GM12878 (cell line): Measurements from ENCODE around the gene CBR4. TPM values are rescaled to one million over a fixed set of nuclear protein-coding genes. Genes with fewer than 3 reads are reported as not detected.
"Not testable (repeated sequence)": the region's sequence is repeated elsewhere in the genome, so short reads cannot be mapped to it uniquely, and the experiment has no call there.

ENCODE experiments used
- ATAC-seq: fragments of 200-7000 bp; cut with Tn5 transposase; 3 replicates; pipeline ENCODE4 v1.9.1; 2020; ENCODE audit warnings: mild to moderate bottlenecking, moderate library complexity
- BruUV-seq: library from RNA; stranded (reverse); fragments of 400-500 nt; replicated peaks from 2 replicates; lab custom pipeline; 2021; lab: Mats Ljungman, UMichigan
- CTCF ChIA-PET: fragments of 300-600 bp; sonication (Branson Sonifier 250); formaldehyde crosslinking; extraction: SDS; loops from one replicate; lab custom pipeline; 2021; ENCODE audit warnings: inconsistent platforms; lab: Yijun Ruan, JAX
- POLR2A ChIA-PET: fragments of 350-600 bp; formaldehyde crosslinking; extraction: SDS; loops from one replicate; lab custom pipeline; 2021; ENCODE audit warnings: inconsistent platforms; lab: Charles Lee
- RAD21 ChIA-PET: fragments of 300-600 bp; sonication (Branson Sonifier 250); formaldehyde crosslinking; loops from one replicate; lab custom pipeline; 2023; ENCODE audit warnings: antibody characterized with exemption; ENCODE audit not compliant: unreplicated experiment; lab: Charles Lee
- SMC1A ChIA-PET: fragments of 300-600 bp; sonication (Branson Sonifier 250); formaldehyde crosslinking; loops from one replicate; lab custom pipeline; 2023; ENCODE audit not compliant: unreplicated experiment, uncharacterized antibody; lab: Charles Lee
- DNase-seq: peaks from one replicate; pipeline ENCODE4 v3.0.0-alpha.2; 2011; ENCODE audit warnings: low read depth, low spot score
- FAIRE-seq: peaks from 3 replicates; lab custom pipeline; 2011; peaks lifted over from hg19 to GRCh38; lab: Jason Lieb, UNC
- H2AFZ ChIP-seq: 2 replicates; pipeline ENCODE4 v1.6.0; 2011; ENCODE audit warnings: low read depth, low read length, control low read depth; ENCODE audit not compliant: control insufficient read depth
- H3K27ac ChIP-seq: 2 replicates; pipeline ENCODE4 v1.5.1; 2011; ENCODE audit warnings: control low read depth; ENCODE audit not compliant: control insufficient read depth, insufficient read depth
- H3K27me3 ChIP-seq, 2 experiments: replicated peaks in 1 of 2; 2 replicates each; pipeline versions ENCODE4 v1.6.0 to v1.6.1; 2011; ENCODE audit warnings: low read length in 1 of 2; ENCODE audit not compliant: control insufficient read depth in 2 of 2, insufficient read depth in 2 of 2
- H3K36me3 ChIP-seq, 2 experiments: 2 replicates each; pipeline ENCODE4 v1.5.1; 2011; ENCODE audit warnings: low read length in 1 of 2; ENCODE audit not compliant: control insufficient read depth in 2 of 2, insufficient read depth in 2 of 2
- H3K4me1 ChIP-seq: 2 replicates; pipeline ENCODE4 v1.6.1; 2011; ENCODE audit warnings: mild to moderate bottlenecking, low read length, moderate library complexity, mixed read lengths; ENCODE audit not compliant: control insufficient read depth, insufficient read depth
- H3K4me2 ChIP-seq: 2 replicates; pipeline ENCODE4 v1.6.0; 2011; ENCODE audit warnings: control low read depth; ENCODE audit not compliant: control insufficient read depth, insufficient read depth
- H3K4me3 ChIP-seq: fragments of 200-600 bp; sonication (generic); 2 replicates; pipeline ENCODE4 v1.5.1; 2016
- H3K79me2 ChIP-seq: 2 replicates; pipeline ENCODE4 v1.6.0; 2011; ENCODE audit warnings: low read length; ENCODE audit not compliant: control insufficient read depth, insufficient read depth
- H3K9ac ChIP-seq: 2 replicates; pipeline ENCODE4 v1.8.0; 2011; ENCODE audit warnings: low read length, control low read depth, mixed read lengths; ENCODE audit not compliant: control insufficient read depth, insufficient read depth
- H3K9me3 ChIP-seq: replicated peaks from 3 replicates; pipeline ENCODE4 v1.5.1; 2011; ENCODE audit warnings: mild to moderate bottlenecking, low read length; ENCODE audit not compliant: control insufficient read depth, insufficient read depth
- H4K20me1 ChIP-seq: 2 replicates; pipeline ENCODE4 v1.6.0; 2011; ENCODE audit not compliant: control insufficient read depth, insufficient read depth
- GATAD2B ChIP-seq: fragments of 450-650 bp; conservative IDR thresholded peaks from 2 replicates; pipeline ENCODE4 v1.6.1; 2017; ENCODE audit warnings: low read depth, mild to moderate bottlenecking, moderate library complexity
- IKZF2 ChIP-seq, 2 experiments: fragments of 450-650 bp; IDR thresholded peaks; 2 replicates each; pipeline ENCODE4 v1.6.1; 2017; ENCODE audit warnings: mild to moderate bottlenecking in 2 of 2, moderate library complexity in 2 of 2
- MAX ChIP-seq: IDR thresholded peaks from 2 replicates; pipeline ENCODE4 v1.6.1; 2012; ENCODE audit warnings: low read depth, low read length, improper control_type of control experiment
- NFIC ChIP-seq: IDR thresholded peaks from 2 replicates; pipeline ENCODE4 v1.6.1; 2012; ENCODE audit warnings: low read depth, mild to moderate bottlenecking, inconsistent platforms, low read length, moderate library complexity
- NRF1 ChIP-seq: conservative IDR thresholded peaks from 2 replicates; pipeline ENCODE4 v1.6.1; 2011; ENCODE audit warnings: mild to moderate bottlenecking, low read depth, low read length, improper control_type of control experiment
- PBX3 ChIP-seq: IDR thresholded peaks from 2 replicates; pipeline ENCODE4 v1.6.1; 2011; ENCODE audit warnings: mild to moderate bottlenecking, low read depth, low read length, moderate library complexity; ENCODE audit not compliant: insufficient replicate concordance
- RFX5 ChIP-seq: IDR thresholded peaks from 2 replicates; pipeline ENCODE4 v1.6.1; 2011; ENCODE audit warnings: low read depth, low read length, improper control_type of control experiment
- SMAD5 ChIP-seq: IDR thresholded peaks from 2 replicates; pipeline ENCODE4 v1.6.1; 2016; ENCODE audit warnings: antibody characterized with exemption, low read depth
- SP1 ChIP-seq: IDR thresholded peaks from one replicate; pipeline ENCODE4 v1.6.1; 2011; ENCODE audit warnings: low read depth, low read length
- ZNF207 ChIP-seq: fragments of 450-650 bp; IDR thresholded peaks from 2 replicates; pipeline ENCODE4 v1.6.1; 2014; ENCODE audit warnings: antibody characterized with exemption, mild to moderate bottlenecking, borderline replicate concordance
- ZNF384 ChIP-seq: IDR thresholded peaks from 2 replicates; pipeline ENCODE4 v1.6.1; 2012; ENCODE audit warnings: low read depth, mild to moderate bottlenecking, low read length, improper control_type of control experiment, borderline replicate concordance
- WGBS: methylation state at CpG from one replicate; pipeline ENCODE4 v1.1.6; 2016; ENCODE audit warnings: low lambda C conversion rate; ENCODE audit not compliant: insufficient replicate concordance, insufficient coverage; ENCODE audit errors: missing lambda C conversion rate; 5-methylcytosine and 5-hydroxymethylcytosine counted together
- in situ Hi-C: fragments of 300-500 bp; cut with MboI; formaldehyde crosslinking; loops from 9 replicates; pipeline ENCODE4 v1.14.3; 2018; ENCODE audit warnings: mixed read lengths
- intact Hi-C: fragments of 100-400 bp; cut with micrococcal nuclease; formaldehyde crosslinking; loops from one replicate; pipeline ENCODE4 v1.14.2; 2022; ENCODE audit not compliant: unreplicated experiment
- polyA plus RNA-seq, 11 experiments: library from polyadenylated mRNA; depleted of rRNA in 4 of 11; unstranded in 6 of 11; stranded (reverse) in 5 of 11; fragments of >200 nt; fragmentation: Nextera tagmentation in 4 of 11; fragmentation: Illumina TruSeq in 1 of 11; extraction: Ambion mirVana in 4 of 11; extraction: Trizol in 1 of 11; gene quantifications; 1 replicate in 1 of 11; 2 replicates in 10 of 11; pipeline versions ENCODE4 v1.2.1 to v1.2.3, GENCODE V29; 2011 to 2016; ENCODE audit warnings: inconsistent platforms in 2 of 11, missing spikeins in 2 of 11, low read depth in 1 of 11
- total RNA-seq, 4 experiments: library from RNA; depleted of rRNA in 3 of 4; stranded (reverse); fragments of >200 nt in 3 of 4; fragmentation: Illumina TruSeq in 1 of 4; extraction: Trizol in 1 of 4; gene quantifications; 2 replicates each; pipeline versions ENCODE4 v1.2.1 to v1.2.3, GENCODE V29; 2013 to 2021

The CBR4 gene
- total and polyA plus RNA-seq, 10 of the 15 experiments (the other 5 are each of a cell fraction or from before 2014, with no cell fraction given) = 17.3 to 38.8 (median 24.8) TPM

GRCh38 chr4:169037506-169037905, 27.5 kb upstream of the CBR4 start:
- no peak for FAIRE-seq

GRCh38 chr4:169035871-169036620, 26.0 kb upstream of the CBR4 start:
- H3K9me3 ChIP-seq, H2AFZ ChIP-seq, in situ Hi-C loops, H3K36me3 ChIP-seq, BruUV-seq, H3K27me3 ChIP-seq, H3K4me1 ChIP-seq, CTCF ChIA-PET, ATAC-seq, RAD21 ChIA-PET, H4K20me1 ChIP-seq, H3K79me2 ChIP-seq, H3K4me3 ChIP-seq, DNase-seq, H3K4me2 ChIP-seq, intact Hi-C loops, H3K27ac ChIP-seq, FAIRE-seq, SMC1A ChIA-PET, H3K9ac ChIP-seq, POLR2A ChIA-PET: not testable (repeated sequence)
- WGBS = 89% methylated on average over 33 of the region's 35 CpGs

More at GRCh38 chr4:169037506-169037905, 27.5 kb upstream of the CBR4 start:
- intact Hi-C loops (no loop called here), in situ Hi-C loops (no loop called here)
- Histone ChIP-seq H3K4me3 (no peak overlapping the region), H3K9ac (no peak overlapping the region), H3K4me1 (no peaks in the 10 kb centered on the region), H3K36me3 (no peaks in the 10 kb centered on the region), H3K27me3 (no peaks in the 10 kb centered on the region), H3K9me3 (no peaks in the 10 kb centered on the region; the same call in 2 of the 3 replicates), H3K4me2 (no peak overlapping the region), H3K79me2 (no peaks in the 10 kb centered on the region), H3K27ac (no peak overlapping the region), H2AFZ (no peak overlapping the region), H4K20me1 (no peaks in the 10 kb centered on the region)
- BruUV-seq = no TSS peak
- no peak for TF ChIP-seq ZNF384
- no peak for TF ChIP-seq NRF1
- TF ChIP-seq SP1 = no peak
- no peak for TF ChIP-seq ZNF207
- TF ChIP-seq NFIC = no peak
- TF ChIP-seq RFX5 = no peak
- no peak for TF ChIP-seq MAX
- TF ChIP-seq PBX3 = no peak
- TF ChIP-seq GATAD2B = no peak
- no peak for TF ChIP-seq IKZF2 (IDR thresholded peaks at IDR 0.05)
- no peak for TF ChIP-seq SMAD5
- ChIA-PET POLR2A (interaction anchor here (0.7 kb wide), 1 partner anchor 540 kb away, joined by 4 read pairs; no protein-coding TSS in a partner anchor), CTCF (interaction anchor here (0.7 kb wide), 1 partner anchor 45 kb away, joined by 3 read pairs; no protein-coding TSS in a partner anchor), RAD21 (no interaction called here), SMC1A (no interaction called here)
- DNase-seq (no peak), ATAC-seq (no peak)
- 63% methylated on average over 3 of the region's 3 CpGs for WGBS
